Mesendoderm (in vitro differentiated cells): Measurements from ENCODE around the gene CKS2.
"Not testable (repeated sequence)": the region's sequence is repeated elsewhere in the genome, so short reads cannot be mapped to it uniquely, and the experiment has no call there.

Source experiments
- DNase-seq: peaks from one replicate; pipeline ENCODE4 v3.0.0; 2013
- H2AK5ac ChIP-seq: 2 replicates; pipeline ENCODE4 v1.6.1; 2013; ENCODE audit warnings: low read length, inconsistent platforms
- H2BK120ac ChIP-seq: 2 replicates; pipeline ENCODE4 v1.6.1; 2013; ENCODE audit warnings: low read depth, mild to moderate bottlenecking, low read length, moderate library complexity, mixed read lengths
- H2BK15ac ChIP-seq: replicated peaks from 2 replicates; pipeline ENCODE4 v1.6.1; 2013; ENCODE audit warnings: low read depth, mild to moderate bottlenecking, moderate library complexity
- H2BK5ac ChIP-seq: 2 replicates; pipeline ENCODE4 v1.6.1; 2013; ENCODE audit warnings: low read length, inconsistent platforms
- H3K18ac ChIP-seq: 2 replicates; pipeline ENCODE4 v1.6.1; 2013; ENCODE audit warnings: mild to moderate bottlenecking, low read length, mixed read lengths
- H3K23ac ChIP-seq: one replicate; pipeline ENCODE4 v1.6.1; 2013; ENCODE audit warnings: low read length
- H3K27ac ChIP-seq: 2 replicates; pipeline ENCODE4 v1.5.1; 2013; ENCODE audit warnings: low read depth, mild to moderate bottlenecking, inconsistent platforms, low read length, moderate library complexity
- H3K27me3 ChIP-seq: 2 replicates; pipeline ENCODE4 v1.6.1; 2013; ENCODE audit warnings: low read length, control low read depth, mild to moderate bottlenecking, inconsistent platforms; ENCODE audit not compliant: insufficient read depth, poor library complexity
- H3K36me3 ChIP-seq: 2 replicates; pipeline ENCODE4 v1.6.1; 2013; ENCODE audit warnings: low read length, inconsistent platforms; ENCODE audit not compliant: control insufficient read depth, insufficient read depth
- H3K4ac ChIP-seq: one replicate; pipeline ENCODE4 v1.6.1; 2013; ENCODE audit warnings: low read depth, mild to moderate bottlenecking, low read length, moderate library complexity
- H3K4me1 ChIP-seq: 2 replicates; pipeline ENCODE4 v1.6.1; 2013; ENCODE audit warnings: low read depth, low read length, inconsistent platforms; ENCODE audit not compliant: control insufficient read depth
- H3K4me2 ChIP-seq: 2 replicates; pipeline ENCODE4 v1.6.1; 2013; ENCODE audit warnings: low read length
- H3K4me3 ChIP-seq: 2 replicates; pipeline ENCODE4 v1.5.1; 2013; ENCODE audit warnings: mild to moderate bottlenecking, low read length
- H3K56ac ChIP-seq: one replicate; pipeline ENCODE4 v1.6.1; 2013; ENCODE audit warnings: low read length
- H3K79me1 ChIP-seq: 2 replicates; pipeline ENCODE4 v1.6.1; 2013; ENCODE audit warnings: low read length, inconsistent platforms
- H3K79me2 ChIP-seq: 2 replicates; pipeline ENCODE4 v1.6.1; 2013; ENCODE audit warnings: mild to moderate bottlenecking, low read length; ENCODE audit not compliant: control insufficient read depth, insufficient read depth
- H3K9ac ChIP-seq: 2 replicates; pipeline ENCODE4 v1.6.1; 2013; ENCODE audit warnings: low read length, inconsistent platforms
- H4K5ac ChIP-seq: one replicate; pipeline ENCODE4 v1.6.1; 2013; ENCODE audit warnings: low read length
- H4K8ac ChIP-seq: one replicate; pipeline ENCODE4 v1.6.1; 2013; ENCODE audit warnings: low read depth, mild to moderate bottlenecking, control low read depth, low read length, moderate library complexity
- whole genome bisulfite sequencing: extraction: QIAGEN DNeasy Blood & Tissue Kit; methylation state at CpG from one replicate; pipeline ENCODE4 v1.1.7; 2013; ENCODE audit warnings: low lambda C conversion rate, missing lambda C conversion rate; ENCODE audit not compliant: insufficient coverage; ENCODE audit errors: extremely low coverage; 5-methylcytosine and 5-hydroxymethylcytosine counted together

Gene CKS2

GRCh38 chr9:89284076-89284475 is 26.9 kb upstream of the CKS2 start:
- no peak for DNase-seq
- Histone ChIP-seq H3K27me3 (no peaks in the 10 kb centered on the region), H3K4me1 (no peaks in the 10 kb centered on the region), H3K9ac (no peak overlapping the region), H4K5ac (no peak overlapping the region), H3K23ac (no peak overlapping the region), H2BK15ac (no peak overlapping the region), H3K56ac (no peak overlapping the region), H3K36me3 (no peaks in the 10 kb centered on the region), H2BK120ac (no peak overlapping the region), H3K79me2 (no peaks in the 10 kb centered on the region), H3K4me3 (no peak overlapping the region), H2BK5ac (no peak overlapping the region), H2AK5ac (no peak overlapping the region), H4K8ac (no peak overlapping the region), H3K4me2 (no peak overlapping the region), H3K4ac (no peak overlapping the region), H3K27ac (no peak overlapping the region), H3K79me1 (no peaks in the 10 kb centered on the region), H3K18ac (no peak overlapping the region)
- WGBS = no CpG with 5 or more reads among the region's 7 CpGs

GRCh38 chr9:89291741-89292140 is 19.3 kb upstream of the CKS2 start:
- WGBS = no CpG with 5 or more reads among the region's 2 CpGs
- no peak overlapping the region for H3K27ac ChIP-seq
- H3K79me1 ChIP-seq = no peaks in the 10 kb centered on the region
- H2BK15ac ChIP-seq = no peak overlapping the region
- no peak overlapping the region for H3K56ac ChIP-seq
- H2BK120ac ChIP-seq = no peak overlapping the region
- no peak overlapping the region for H4K5ac ChIP-seq
- H3K4me3 ChIP-seq = no peak overlapping the region
- H2AK5ac ChIP-seq = no peak overlapping the region
- no peak overlapping the region for H3K18ac ChIP-seq
- H2BK5ac ChIP-seq = no peak overlapping the region
- H3K23ac ChIP-seq = no peak overlapping the region
- no peaks in the 10 kb centered on the region for H3K36me3 ChIP-seq
- H3K4me1 ChIP-seq = no peaks in the 10 kb centered on the region
- DNase-seq = no peak
- no peak overlapping the region for H4K8ac ChIP-seq
- no peaks in the 10 kb centered on the region for H3K27me3 ChIP-seq
- H3K9ac ChIP-seq = no peak overlapping the region
- no peak overlapping the region for H3K4me2 ChIP-seq
- no peak overlapping the region for H3K4ac ChIP-seq
- no peaks in the 10 kb centered on the region for H3K79me2 ChIP-seq

- Histone ChIP-seq H3K4me3 (no peak overlapping the region), H3K4me2 (no peak overlapping the region), H3K18ac (no peak overlapping the region), H3K56ac (no peak overlapping the region), H3K79me2 (no peaks in the 10 kb centered on the region), H3K23ac (no peak overlapping the region), H2AK5ac (no peak overlapping the region), H3K27me3 (no peaks in the 10 kb centered on the region), H4K8ac (no peak overlapping the region), H3K4me1 (no peaks in the 10 kb centered on the region), H3K4ac (no peak overlapping the region), H3K79me1 (no peaks in the 10 kb centered on the region), H2BK120ac (no peak overlapping the region), H3K27ac (no peak overlapping the region), H3K9ac (no peak overlapping the region), H4K5ac (no peak overlapping the region), H2BK15ac (no peak overlapping the region), H2BK5ac (no peak overlapping the region), H3K36me3 (no peaks in the 10 kb centered on the region)
- DNase-seq = no peak
- no CpG with 5 or more reads among the region's 1 CpG for WGBS
Observed at GRCh38 chr9:89293014-89293413, 18.0 kb upstream of the CKS2 start.

GRCh38 chr9:89295400-89295799 is 15.6 kb upstream of the CKS2 start:
- Histone ChIP-seq H2AK5ac (no peak overlapping the region), H2BK5ac (no peak overlapping the region), H2BK120ac (no peak overlapping the region), H3K27me3 (no peaks in the 10 kb centered on the region), H3K9ac (no peak overlapping the region), H3K79me2 (no peaks in the 10 kb centered on the region), H2BK15ac (no peak overlapping the region), H3K4me3 (no peak overlapping the region), H3K23ac (no peak overlapping the region), H3K36me3 (no peaks in the 10 kb centered on the region), H3K79me1 (no peaks in the 10 kb centered on the region), H3K27ac (no peak overlapping the region), H4K5ac (no peak overlapping the region), H3K4ac (no peak overlapping the region), H3K4me1 (no peaks in the 10 kb centered on the region), H3K56ac (no peak overlapping the region), H4K8ac (no peak overlapping the region), H3K4me2 (no peak overlapping the region), H3K18ac (no peak overlapping the region)
- WGBS = no CpG with 5 or more reads among the region's 5 CpGs
- DNase-seq = peak; percentile 93

GRCh38 chr9:89301996-89302395 is 9.0 kb upstream of the CKS2 start:
- H3K4me2 ChIP-seq = not testable (repeated sequence)
- no CpG with 5 or more reads among the region's 2 CpGs for WGBS

GRCh38 chr9:89304020-89304833 is 6.8 kb upstream of the CKS2 start:
- Histone ChIP-seq H2AK5ac (no peak overlapping the region), H3K79me2 (no peaks in the 10 kb centered on the region), H4K8ac (no peak overlapping the region), H3K56ac (no peak overlapping the region), H3K4ac (no peak overlapping the region), H3K18ac (no peak overlapping the region), H3K4me1 (no peaks in the 10 kb centered on the region), H3K79me1 (no peaks in the 10 kb centered on the region), H2BK15ac (no peak overlapping the region), H3K27ac (no peak overlapping the region), H3K36me3 (no peaks in the 10 kb centered on the region), H3K23ac (no peak overlapping the region), H2BK5ac (no peak overlapping the region), H3K9ac (no peak overlapping the region), H2BK120ac (no peak overlapping the region), H4K5ac (no peak overlapping the region), H3K27me3 (no peaks in the 10 kb centered on the region), H3K4me3 (no peak overlapping the region), H3K4me2 (no peak overlapping the region)
- WGBS = no CpG with 5 or more reads among the region's 7 CpGs
- no peak for DNase-seq

More at GRCh38 chr9:89301996-89302395, 9.0 kb upstream of the CKS2 start:
- H3K56ac ChIP-seq, H2BK15ac ChIP-seq, H3K79me1 ChIP-seq, H3K18ac ChIP-seq, H2BK5ac ChIP-seq, DNase-seq, H4K8ac ChIP-seq, H3K4ac ChIP-seq, H3K23ac ChIP-seq, H2BK120ac ChIP-seq, H3K36me3 ChIP-seq, H3K27ac ChIP-seq, H3K4me3 ChIP-seq, H4K5ac ChIP-seq, H3K27me3 ChIP-seq, H3K4me1 ChIP-seq, H3K79me2 ChIP-seq, H2AK5ac ChIP-seq, H3K9ac ChIP-seq: not testable (repeated sequence)
